Right atrium auricular region (tissue), 2 donors: ENCODE results near the gene CHCHD4. TPM values are rescaled to one million over a fixed set of nuclear protein-coding genes. Genes with fewer than 3 reads are reported as not detected.
A peak's percentile ranks its signal among the peaks of the same experiment; 100 is the strongest.
"Not testable (repeated sequence)": the region's sequence is repeated elsewhere in the genome, so short reads cannot be mapped to it uniquely, and the experiment has no call there.

ENCODE experiments used
- DNase-seq: peaks from one replicate; pipeline ENCODE4 v3.0.0-alpha.2; 2019; ENCODE audit warnings: low spot score
- H3K27ac ChIP-seq, 2 donors: fragments of 200-600 bp; sonication (generic); 1 replicate in 1 of 2; 2 replicates in 1 of 2; pipeline ENCODE4 v1.5.1; 2016 to 2019
- H3K27me3 ChIP-seq, 2 donors: fragments of 200-600 bp; sonication (generic); one replicate each; pipeline versions ENCODE4 v1.5.1 to v1.6.0; 2017 to 2019
- H3K36me3 ChIP-seq: fragments of 200-600 bp; sonication (generic); one replicate; pipeline ENCODE4 v1.5.1; 2016
- H3K4me1 ChIP-seq, 2 donors: fragments of 200-600 bp; sonication (generic); one replicate each; pipeline versions ENCODE4 v1.5.1 to v1.6.0; 2017 to 2019
- H3K4me3 ChIP-seq, 2 donors: fragments of 200-600 bp; sonication (generic); 1 replicate in 1 of 2; 2 replicates in 1 of 2; pipeline ENCODE4 v1.5.1; 2017 to 2019; ENCODE audit warnings: mild to moderate bottlenecking in 1 of 2, moderate library complexity in 1 of 2
- H3K9me3 ChIP-seq, 2 donors: fragments of 200-600 bp; sonication (generic); one replicate each; pipeline ENCODE4 v1.5.1; 2019
- total RNA-seq, 2 donors: library from RNA; depleted of rRNA; stranded (reverse); fragments of >200 nt; gene quantifications; one replicate each; pipeline ENCODE4 v1.1.0, GENCODE V29; 2016
- TF ChIP-seq, protein P1 (sequence below), 2 donors: fragments of 200-600 bp; sonication (generic); IDR thresholded peaks; one replicate each; pipeline ENCODE4 v1.5.1; 2019; ENCODE audit warnings: antibody characterized with exemption in 2 of 2

The CHCHD4 gene
- total RNA-seq, 2 donors from 2014 or later: 24.3 to 32.3 TPM

DNA sequence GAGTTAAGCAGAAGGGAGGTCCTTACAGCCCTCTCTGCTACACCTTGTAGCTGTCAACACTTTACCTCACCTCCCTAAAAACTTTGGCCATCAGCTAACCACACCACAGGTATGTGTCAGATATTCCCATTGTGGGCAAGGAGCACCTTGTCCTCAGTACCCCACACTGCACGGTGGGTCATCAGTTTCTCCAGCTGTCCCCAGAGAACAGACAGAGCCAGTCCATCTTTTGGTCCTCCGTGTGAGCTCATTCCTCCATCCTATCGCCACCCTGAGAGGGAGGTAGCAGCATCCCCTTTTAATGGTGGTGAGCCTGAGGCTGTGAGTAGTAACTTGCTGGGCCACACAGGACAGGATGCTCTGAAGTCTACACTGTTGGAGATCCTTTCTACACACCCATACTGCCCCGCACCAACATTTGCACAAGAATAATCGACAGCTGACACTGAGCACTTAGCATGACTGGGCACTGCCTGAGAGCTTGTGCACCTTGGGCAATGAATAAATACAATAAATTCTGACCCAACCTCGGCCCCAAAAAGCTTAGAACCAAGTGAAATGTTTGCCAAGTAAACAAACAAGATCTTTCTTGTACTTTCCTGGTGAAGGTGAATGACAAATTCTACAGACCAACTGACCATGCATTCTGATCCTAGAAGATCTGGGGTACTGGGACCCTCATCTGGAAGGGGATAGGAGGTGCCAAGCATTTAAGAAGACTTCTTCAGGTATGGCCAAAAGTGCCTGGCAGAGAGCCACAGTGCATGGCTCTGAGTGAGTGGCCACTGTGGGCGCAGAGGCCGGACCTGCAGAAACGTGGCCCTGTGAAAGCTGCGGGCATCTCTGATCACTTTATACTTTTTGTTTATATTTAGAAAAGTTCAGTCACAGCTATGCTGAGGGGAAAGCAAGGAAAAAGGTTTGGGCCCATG is 6.9 kb downstream of the CHCHD4 start:
- Histone ChIP-seq H3K9me3 (no peaks in the 10 kb centered on the region), H3K27ac (no peak overlapping the region), H3K36me3 (peaks cover 39% of the 10 kb centered on the region), H3K4me1 (peaks cover 0 to 7% of the 10 kb centered on the region in 2 donors), H3K4me3 (no peak overlapping the region), H3K27me3 (no peaks in the 10 kb centered on the region)
- TF ChIP-seq, protein P1, sequence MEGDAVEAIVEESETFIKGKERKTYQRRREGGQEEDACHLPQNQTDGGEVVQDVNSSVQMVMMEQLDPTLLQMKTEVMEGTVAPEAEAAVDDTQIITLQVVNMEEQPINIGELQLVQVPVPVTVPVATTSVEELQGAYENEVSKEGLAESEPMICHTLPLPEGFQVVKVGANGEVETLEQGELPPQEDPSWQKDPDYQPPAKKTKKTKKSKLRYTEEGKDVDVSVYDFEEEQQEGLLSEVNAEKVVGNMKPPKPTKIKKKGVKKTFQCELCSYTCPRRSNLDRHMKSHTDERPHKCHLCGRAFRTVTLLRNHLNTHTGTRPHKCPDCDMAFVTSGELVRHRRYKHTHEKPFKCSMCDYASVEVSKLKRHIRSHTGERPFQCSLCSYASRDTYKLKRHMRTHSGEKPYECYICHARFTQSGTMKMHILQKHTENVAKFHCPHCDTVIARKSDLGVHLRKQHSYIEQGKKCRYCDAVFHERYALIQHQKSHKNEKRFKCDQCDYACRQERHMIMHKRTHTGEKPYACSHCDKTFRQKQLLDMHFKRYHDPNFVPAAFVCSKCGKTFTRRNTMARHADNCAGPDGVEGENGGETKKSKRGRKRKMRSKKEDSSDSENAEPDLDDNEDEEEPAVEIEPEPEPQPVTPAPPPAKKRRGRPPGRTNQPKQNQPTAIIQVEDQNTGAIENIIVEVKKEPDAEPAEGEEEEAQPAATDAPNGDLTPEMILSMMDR (IDR thresholded peaks at IDR 0.05): no peak
- peak; percentile 40 for DNase-seq

DNA sequence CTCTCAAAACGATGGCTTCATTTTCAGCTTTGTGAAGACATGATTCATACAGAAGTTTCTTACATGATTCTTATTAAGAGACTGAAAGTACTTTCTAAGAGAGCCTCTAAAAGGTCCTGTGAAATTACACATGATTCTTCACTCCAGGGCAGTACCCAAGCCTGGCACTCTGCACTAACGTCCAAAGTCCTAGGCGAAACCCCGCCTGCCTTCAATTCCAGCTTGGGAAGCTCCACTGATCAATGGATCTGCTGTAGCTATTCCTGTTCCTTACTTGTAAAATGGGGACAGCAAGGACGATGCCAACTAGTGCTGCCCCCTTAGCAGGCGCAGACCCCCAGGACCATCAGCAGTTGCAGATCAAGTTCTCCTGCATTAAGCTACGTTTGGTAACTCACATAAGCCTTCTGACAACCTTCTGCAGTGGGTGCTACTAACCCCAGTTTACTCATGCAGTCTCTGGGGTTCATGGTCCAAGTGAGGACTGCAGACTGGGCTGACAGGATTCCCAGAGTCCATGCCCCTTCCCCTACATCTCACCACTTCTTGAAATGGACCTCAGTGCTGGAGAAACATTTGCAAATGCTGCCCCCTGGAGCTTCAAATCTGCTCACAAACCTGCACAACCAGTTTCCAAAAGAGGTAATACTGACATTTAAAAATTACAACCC is 10.6 kb downstream of the CHCHD4 start:
- Histone ChIP-seq H3K4me1 (no peaks in the 10 kb centered on the region), H3K4me3 (no peak overlapping the region), H3K27me3 (no peaks in the 10 kb centered on the region), H3K9me3 (no peaks in the 10 kb centered on the region), H3K36me3 (peaks cover 42% of the 10 kb centered on the region), H3K27ac (no peak overlapping the region)
- TF ChIP-seq, protein P1 (IDR thresholded peaks at IDR 0.05): peak in 1 of 2 donors; percentile 22
- no peak for DNase-seq

DNA sequence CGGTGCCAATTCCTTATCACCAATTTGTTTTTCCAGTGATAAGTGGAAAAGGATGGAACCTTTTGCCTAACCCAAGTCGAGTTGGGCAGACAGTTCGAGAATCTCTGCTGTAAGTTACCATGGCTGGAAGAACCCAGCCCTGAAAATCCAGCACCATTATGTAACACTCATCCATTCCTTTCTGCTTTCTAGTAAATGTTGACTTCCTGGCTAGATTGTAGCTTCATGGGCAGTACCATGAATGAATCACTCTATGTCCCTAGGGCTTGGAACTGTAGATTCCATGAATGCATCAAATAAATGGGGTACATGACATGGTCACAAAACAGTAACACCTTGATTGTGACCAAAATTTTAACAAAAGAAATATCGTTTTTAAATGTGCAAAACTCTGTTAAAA is 14.0 kb downstream of the CHCHD4 start:
- H3K4me3 ChIP-seq: no peak overlapping the region
- H3K9me3 ChIP-seq: no peaks in the 10 kb centered on the region
- H3K4me1 ChIP-seq: no peaks in the 10 kb centered on the region
- no peaks in the 10 kb centered on the region for H3K27me3 ChIP-seq
- peaks cover 35% of the 10 kb centered on the region for H3K36me3 ChIP-seq
- TF ChIP-seq, protein P1 (IDR thresholded peaks at IDR 0.05): no peak
- H3K27ac ChIP-seq: no peak overlapping the region
- DNase-seq: no peak

DNA sequence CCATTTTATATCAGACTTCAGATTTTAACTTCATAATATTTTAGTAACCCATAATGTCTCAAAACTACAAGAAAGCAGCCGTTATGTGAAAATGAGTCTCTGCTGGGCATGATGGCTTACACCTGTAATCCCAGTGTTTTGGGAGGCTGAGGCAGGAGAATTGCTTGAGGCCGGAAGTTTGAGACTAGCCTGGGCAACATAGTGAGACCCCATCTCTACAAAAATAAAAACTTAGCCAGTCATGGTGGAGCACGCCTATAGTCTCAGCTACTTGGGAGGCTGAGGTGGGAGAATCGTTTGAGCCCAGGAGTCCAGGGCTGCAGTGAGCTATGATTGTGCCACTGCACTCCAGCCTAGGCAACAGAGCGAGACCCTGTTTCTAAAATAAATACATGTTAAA is 14.8 kb downstream of the CHCHD4 start:
- H3K27me3 ChIP-seq, H3K4me1 ChIP-seq, H3K27ac ChIP-seq, H3K9me3 ChIP-seq, H3K4me3 ChIP-seq, DNase-seq: not testable (repeated sequence)
- H3K36me3 ChIP-seq: peaks cover 27% of the 10 kb centered on the region

DNA sequence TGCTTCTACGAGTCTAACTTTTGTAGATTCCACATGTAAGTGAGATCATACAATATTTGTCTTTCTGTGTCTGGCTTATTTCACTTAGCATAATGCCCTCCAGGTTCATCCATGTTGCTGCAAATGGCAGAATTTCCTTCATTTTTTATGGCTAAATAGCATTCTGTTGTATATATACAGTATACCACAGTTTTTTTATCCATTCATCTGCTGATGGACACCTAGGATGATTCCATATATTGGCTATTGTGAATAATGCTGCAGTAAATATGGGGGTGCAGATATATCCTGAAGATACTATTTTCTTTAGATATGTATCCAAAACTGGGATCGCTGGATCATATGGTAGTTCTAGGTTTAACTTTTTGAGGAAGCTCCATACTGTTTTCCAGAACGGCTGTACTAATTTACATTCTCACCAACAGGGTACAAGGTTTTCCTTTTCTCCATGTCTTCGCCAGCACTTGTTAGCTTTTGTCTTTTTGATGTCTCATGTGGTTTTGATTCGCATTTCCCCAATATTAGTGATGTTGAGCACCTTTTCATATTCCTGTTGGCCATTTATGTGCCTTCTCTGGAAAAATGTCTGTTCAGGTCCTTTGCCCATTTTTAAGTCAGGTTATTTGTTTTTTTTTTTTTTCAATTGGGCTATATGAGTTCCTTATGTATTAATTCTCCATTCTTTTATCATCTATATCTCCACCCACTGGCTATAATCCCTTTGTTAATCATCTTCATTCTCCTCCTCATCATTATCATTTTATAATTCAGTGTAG is 26.9 kb downstream of the CHCHD4 start:
- DNase-seq: no peak
- no peak overlapping the region for H3K4me3 ChIP-seq
- H3K36me3 ChIP-seq: no peaks in the 10 kb centered on the region
- H3K27ac ChIP-seq: no peak overlapping the region
- H3K4me1 ChIP-seq: no peaks in the 10 kb centered on the region
- H3K27me3 ChIP-seq: no peaks in the 10 kb centered on the region
- TF ChIP-seq, protein P1 (IDR thresholded peaks at IDR 0.05): no peak
- H3K9me3 ChIP-seq: peaks cover 0 to 4% of the 10 kb centered on the region in 2 donors

DNA sequence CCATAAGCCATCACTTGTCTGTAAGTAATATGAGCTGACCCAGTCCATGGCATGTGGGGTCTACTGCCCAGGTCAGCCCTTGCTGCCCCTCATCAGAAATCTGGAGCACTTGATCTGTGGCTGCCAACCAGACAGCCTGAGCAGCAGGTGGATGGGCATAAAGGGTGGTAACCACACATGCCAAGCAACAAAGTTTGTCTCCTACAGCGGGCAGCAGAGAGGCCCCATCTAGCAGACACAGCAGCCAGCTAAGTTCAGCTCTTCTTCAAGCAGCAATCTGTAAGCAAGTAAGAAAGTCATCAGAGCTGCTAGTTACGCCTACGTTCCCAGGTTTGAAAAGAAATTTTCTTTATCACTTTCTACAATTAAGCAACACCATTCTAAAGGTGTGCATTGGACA is 27.9 kb downstream of the CHCHD4 start:
- Histone ChIP-seq H3K27ac (no peak overlapping the region), H3K36me3 (no peaks in the 10 kb centered on the region), H3K27me3 (no peaks in the 10 kb centered on the region), H3K4me3 (no peak overlapping the region), H3K9me3 (peaks cover 0 to 4% of the 10 kb centered on the region in 2 donors), H3K4me1 (no peaks in the 10 kb centered on the region)
- TF ChIP-seq, protein P1 (IDR thresholded peaks at IDR 0.05): no peak
- no peak for DNase-seq
